Amniotic stem cell (primary cell): ENCODE measurements around the gene TCF3.

Source experiments
- DNase-seq: peaks from one replicate; lab custom pipeline; 2025; lab: John Stamatoyannopoulos, UW

TCF3 gene

GRCh38 chr19:1560286-1560882 lies 92.0 kb downstream of the TCF3 start:
- DNase-seq = no peak
